Stomach smooth muscle (tissue), 2 donors: ENCODE measurements around the gene AKAP13.

Experiments
- H3K27ac ChIP-seq: one replicate; pipeline ENCODE4 v1.7.0; 2013; ENCODE audit warnings: mild to moderate bottlenecking, low read length, inconsistent platforms
- H3K27me3 ChIP-seq, 2 donors: one replicate each; pipeline ENCODE4 v1.7.0; 2013; ENCODE audit warnings: low read length in 2 of 2; ENCODE audit not compliant: insufficient read depth in 2 of 2, control insufficient read depth in 1 of 2
- H3K36me3 ChIP-seq, 2 donors: one replicate each; pipeline ENCODE4 v1.7.0; 2013; ENCODE audit warnings: low read length in 2 of 2; ENCODE audit not compliant: control insufficient read depth in 2 of 2, insufficient read depth in 2 of 2
- H3K4me1 ChIP-seq: one replicate; pipeline ENCODE4 v1.7.0; 2013; ENCODE audit warnings: low read length; ENCODE audit not compliant: control insufficient read depth, insufficient read depth
- H3K4me3 ChIP-seq, 2 donors: one replicate each; pipeline ENCODE4 v1.7.0; 2013; ENCODE audit warnings: low read length in 2 of 2
- H3K9ac ChIP-seq, 2 donors: one replicate each; pipeline ENCODE4 v1.7.0; 2013; ENCODE audit warnings: low read length in 2 of 2, mild to moderate bottlenecking in 1 of 2
- H3K9me3 ChIP-seq, 2 donors: one replicate each; pipeline ENCODE4 v1.7.0; 2013; ENCODE audit warnings: low read length in 2 of 2; ENCODE audit not compliant: control insufficient read depth in 2 of 2
- donor health status: healthy.
- donor health status: Pancreatic carcinoma.

Gene AKAP13

DNA sequence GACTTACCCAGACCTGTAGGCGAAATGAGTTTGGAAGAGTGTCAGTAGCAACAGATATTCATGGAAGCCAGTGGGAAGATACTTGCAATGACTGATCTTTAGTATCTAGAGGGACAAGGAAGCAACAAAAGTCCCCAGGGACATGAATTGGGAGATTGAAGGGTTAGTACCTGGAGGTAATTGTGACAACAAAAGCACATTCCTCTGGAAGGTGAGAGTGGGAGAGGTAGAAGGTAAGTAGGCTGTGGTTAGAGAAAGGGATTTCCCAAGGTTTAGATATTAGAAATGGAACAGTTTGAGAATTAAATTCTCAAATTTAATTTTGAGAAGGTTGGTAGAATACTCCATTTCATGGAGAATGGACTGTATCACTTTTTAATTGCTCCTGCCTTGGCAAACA lies 191.4 kb downstream of the AKAP13 start:
- Histone ChIP-seq H3K9ac (no peak overlapping the region), H3K4me1 (no peaks in the 10 kb centered on the region), H3K4me3 (no peak overlapping the region), H3K36me3 (no peaks in the 10 kb centered on the region), H3K9me3 (no peaks in the 10 kb centered on the region), H3K27me3 (no peaks in the 10 kb centered on the region), H3K27ac (no peak overlapping the region)

DNA sequence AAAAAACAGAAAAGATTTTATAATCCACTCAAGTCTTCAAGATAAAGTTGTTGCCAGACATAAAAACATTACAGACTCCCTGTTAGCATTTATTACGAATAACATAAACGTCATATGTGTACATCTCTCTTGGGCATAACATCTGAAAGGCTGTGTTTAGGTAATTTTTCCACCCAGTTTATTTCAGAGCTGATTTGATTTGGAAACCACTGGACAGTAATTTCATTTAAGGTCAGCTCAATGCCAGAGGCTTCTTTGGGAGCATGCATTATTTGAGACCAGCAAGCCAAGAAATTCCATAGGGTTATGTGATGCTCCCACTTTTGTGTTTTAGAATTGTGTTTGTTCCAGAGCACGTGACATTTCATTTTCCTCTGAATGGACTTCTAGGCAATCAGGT lies 196.0 kb downstream of the AKAP13 start:
- H3K36me3 ChIP-seq = peaks cover 0 to 3% of the 10 kb centered on the region in 2 donors
- no peak overlapping the region for H3K4me3 ChIP-seq
- no peak overlapping the region for H3K9ac ChIP-seq
- no peaks in the 10 kb centered on the region for H3K27me3 ChIP-seq
- no peaks in the 10 kb centered on the region for H3K9me3 ChIP-seq
- H3K27ac ChIP-seq = no peak overlapping the region
- H3K4me1 ChIP-seq = peaks cover 25% of the 10 kb centered on the region

DNA sequence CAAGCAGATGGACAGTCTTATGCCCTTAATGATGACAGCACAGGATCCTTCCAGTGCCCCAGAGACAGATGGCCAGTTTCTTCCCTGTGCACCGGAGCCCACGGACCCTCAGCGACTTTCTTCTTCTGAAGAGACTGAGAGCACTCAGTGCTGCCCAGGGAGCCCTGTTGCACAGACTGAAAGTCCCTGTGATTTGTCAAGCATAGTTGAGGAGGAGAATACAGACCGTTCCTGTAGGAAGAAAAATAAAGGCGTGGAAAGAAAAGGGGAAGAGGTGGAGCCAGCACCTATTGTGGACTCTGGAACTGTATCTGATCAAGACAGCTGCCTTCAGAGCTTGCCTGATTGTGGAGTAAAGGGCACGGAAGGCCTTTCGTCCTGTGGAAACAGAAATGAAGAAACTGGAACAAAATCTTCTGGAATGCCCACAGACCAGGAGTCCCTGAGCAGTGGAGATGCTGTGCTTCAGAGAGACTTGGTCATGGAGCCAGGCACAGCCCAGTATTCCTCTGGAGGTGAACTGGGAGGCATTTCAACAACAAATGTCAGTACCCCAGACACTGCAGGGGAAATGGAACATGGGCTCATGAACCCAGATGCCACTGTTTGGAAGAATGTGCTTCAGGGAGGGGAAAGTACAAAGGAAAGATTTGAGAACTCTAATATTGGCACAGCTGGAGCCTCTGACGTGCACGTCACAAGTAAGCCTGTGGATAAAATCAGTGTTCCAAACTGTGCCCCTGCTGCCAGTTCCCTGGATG lies 198.7 kb downstream of the AKAP13 start:
- peaks cover 37% of the 10 kb centered on the region for H3K4me1 ChIP-seq
- no peaks in the 10 kb centered on the region for H3K27me3 ChIP-seq
- H3K9ac ChIP-seq = peak overlapping the region in 1 of 2 donors; percentile 68
- H3K9me3 ChIP-seq = no peaks in the 10 kb centered on the region
- peak overlapping the region; percentile 91 for H3K27ac ChIP-seq
- peaks cover 0 to 5% of the 10 kb centered on the region in 2 donors for H3K36me3 ChIP-seq
- H3K4me3 ChIP-seq = peak overlapping the region; percentile 12 to 54

DNA sequence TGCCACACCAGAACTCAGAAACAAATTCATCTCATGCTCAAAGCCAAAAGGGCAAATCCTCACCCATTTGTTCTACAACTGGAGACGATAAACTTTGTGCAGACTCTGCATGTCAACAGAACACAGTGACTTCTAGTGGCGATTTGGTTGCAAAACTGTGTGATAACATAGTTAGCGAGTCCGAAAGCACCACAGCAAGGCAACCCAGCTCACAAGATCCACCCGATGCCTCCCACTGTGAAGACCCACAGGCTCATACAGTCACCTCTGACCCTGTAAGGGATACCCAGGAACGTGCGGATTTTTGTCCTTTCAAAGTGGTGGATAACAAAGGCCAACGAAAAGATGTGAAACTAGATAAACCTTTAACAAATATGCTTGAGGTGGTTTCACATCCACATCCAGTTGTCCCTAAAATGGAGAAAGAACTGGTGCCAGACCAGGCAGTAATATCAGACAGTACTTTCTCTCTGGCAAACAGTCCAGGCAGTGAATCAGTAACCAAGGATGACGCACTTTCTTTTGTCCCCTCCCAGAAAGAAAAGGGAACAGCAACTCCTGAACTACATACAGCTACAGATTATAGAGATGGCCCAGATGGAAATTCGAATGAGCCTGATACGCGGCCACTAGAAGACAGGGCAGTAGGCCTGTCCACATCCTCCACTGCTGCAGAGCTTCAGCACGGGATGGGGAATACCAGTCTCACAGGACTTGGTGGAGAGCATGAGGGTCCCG lies 199.7 kb downstream of the AKAP13 start:
- Histone ChIP-seq H3K27ac (peak overlapping the region; percentile 91), H3K36me3 (peaks cover 0 to 5% of the 10 kb centered on the region in 2 donors), H3K9me3 (no peaks in the 10 kb centered on the region), H3K9ac (peak overlapping the region; percentile 10 to 22), H3K27me3 (no peaks in the 10 kb centered on the region), H3K4me3 (peak overlapping the region; percentile 12 to 54), H3K4me1 (peaks cover 40% of the 10 kb centered on the region)

DNA sequence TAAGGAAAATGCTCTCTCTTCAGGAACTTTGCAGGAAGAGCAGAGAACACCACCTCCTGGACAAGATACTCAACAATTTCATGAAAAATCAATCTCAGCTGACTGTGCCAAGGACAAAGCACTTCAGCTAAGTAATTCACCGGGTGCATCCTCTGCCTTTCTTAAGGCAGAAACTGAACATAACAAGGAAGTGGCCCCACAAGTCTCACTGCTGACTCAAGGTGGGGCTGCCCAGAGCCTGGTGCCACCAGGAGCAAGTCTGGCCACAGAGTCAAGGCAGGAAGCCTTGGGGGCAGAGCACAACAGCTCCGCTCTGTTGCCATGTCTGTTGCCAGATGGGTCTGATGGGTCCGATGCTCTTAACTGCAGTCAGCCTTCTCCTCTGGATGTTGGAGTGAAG lies 200.5 kb downstream of the AKAP13 start:
- peak overlapping the region; percentile 9 to 54 for H3K4me3 ChIP-seq
- peaks cover 0 to 5% of the 10 kb centered on the region in 2 donors for H3K36me3 ChIP-seq
- H3K27me3 ChIP-seq = no peaks in the 10 kb centered on the region
- peaks cover 40% of the 10 kb centered on the region for H3K4me1 ChIP-seq
- H3K27ac ChIP-seq = peak overlapping the region; percentile 91
- peak overlapping the region in 1 of 2 donors; percentile 10 for H3K9ac ChIP-seq
- no peaks in the 10 kb centered on the region for H3K9me3 ChIP-seq

DNA sequence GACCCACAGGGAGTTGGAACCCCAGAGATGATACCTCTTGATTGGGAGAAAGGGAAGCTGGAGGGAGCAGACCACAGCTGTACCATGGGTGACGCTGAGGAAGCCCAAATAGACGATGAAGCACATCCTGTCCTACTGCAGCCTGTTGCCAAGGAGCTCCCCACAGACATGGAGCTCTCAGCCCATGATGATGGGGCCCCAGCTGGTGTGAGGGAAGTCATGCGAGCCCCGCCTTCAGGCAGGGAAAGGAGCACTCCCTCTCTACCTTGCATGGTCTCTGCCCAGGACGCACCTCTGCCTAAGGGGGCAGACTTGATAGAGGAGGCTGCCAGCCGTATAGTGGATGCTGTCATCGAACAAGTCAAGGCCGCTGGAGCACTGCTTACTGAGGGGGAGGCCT lies 201.1 kb downstream of the AKAP13 start:
- H3K9ac ChIP-seq = peak overlapping the region; percentile 7 to 34
- H3K4me1 ChIP-seq = peaks cover 40% of the 10 kb centered on the region
- H3K4me3 ChIP-seq = peak overlapping the region in 1 of 2 donors; percentile 71
- H3K27me3 ChIP-seq = no peaks in the 10 kb centered on the region
- peaks cover 0 to 5% of the 10 kb centered on the region in 2 donors for H3K36me3 ChIP-seq
- no peaks in the 10 kb centered on the region for H3K9me3 ChIP-seq
- peak overlapping the region; percentile 91 for H3K27ac ChIP-seq

DNA sequence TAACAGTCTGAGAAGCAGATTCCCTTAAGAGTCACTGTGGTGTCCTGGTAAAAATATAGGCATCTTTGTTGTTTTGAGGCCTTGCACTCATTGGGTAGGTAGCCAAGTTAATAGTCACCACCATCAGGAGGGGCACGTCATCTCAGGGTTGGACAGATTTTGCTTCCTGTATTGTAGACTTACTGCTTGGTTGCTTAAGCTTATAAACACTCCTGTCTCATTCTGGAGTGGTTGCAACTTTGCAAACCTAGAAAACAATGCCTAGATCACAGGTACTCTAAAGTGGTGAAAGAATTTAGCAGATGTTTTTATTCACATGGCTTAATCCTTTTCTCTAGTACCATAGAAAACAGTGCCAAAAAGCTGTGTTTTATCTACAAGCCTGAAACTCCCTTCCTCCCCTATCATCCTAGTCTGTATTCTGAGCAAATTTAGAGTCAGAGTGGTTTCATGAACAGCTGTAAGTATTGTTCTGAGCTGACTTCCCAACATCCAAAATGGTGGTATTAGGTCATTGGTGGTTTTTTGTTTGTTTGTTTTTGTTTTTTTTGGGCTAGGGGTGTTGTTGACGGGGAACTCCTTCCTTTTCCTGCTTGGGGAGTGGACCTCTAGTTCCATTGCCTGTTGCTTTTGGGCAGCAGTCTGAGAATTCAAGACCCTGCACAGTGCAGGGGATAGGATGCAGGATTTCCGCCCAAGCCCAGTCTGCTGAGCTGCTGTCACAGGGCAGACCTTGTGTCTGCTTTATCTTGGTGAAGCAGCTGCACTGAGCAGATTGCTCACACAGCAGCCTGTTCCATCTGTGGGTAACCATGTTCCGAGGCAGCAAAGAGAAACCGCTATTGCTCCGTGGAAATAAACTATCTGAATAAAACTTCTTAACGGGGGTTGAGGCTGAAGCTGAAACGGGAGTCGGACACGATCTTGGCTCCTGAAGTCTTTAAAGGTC lies 202.0 kb downstream of the AKAP13 start:
- H3K27me3 ChIP-seq = no peaks in the 10 kb centered on the region
- peaks cover 40% of the 10 kb centered on the region for H3K4me1 ChIP-seq
- H3K9me3 ChIP-seq = no peaks in the 10 kb centered on the region
- H3K27ac ChIP-seq = peak overlapping the region; percentile 91
- peaks cover 3 to 5% of the 10 kb centered on the region in 2 donors for H3K36me3 ChIP-seq
- H3K4me3 ChIP-seq = peak overlapping the region; percentile 57 to 71
- H3K9ac ChIP-seq = peak overlapping the region; percentile 66 to 69

DNA sequence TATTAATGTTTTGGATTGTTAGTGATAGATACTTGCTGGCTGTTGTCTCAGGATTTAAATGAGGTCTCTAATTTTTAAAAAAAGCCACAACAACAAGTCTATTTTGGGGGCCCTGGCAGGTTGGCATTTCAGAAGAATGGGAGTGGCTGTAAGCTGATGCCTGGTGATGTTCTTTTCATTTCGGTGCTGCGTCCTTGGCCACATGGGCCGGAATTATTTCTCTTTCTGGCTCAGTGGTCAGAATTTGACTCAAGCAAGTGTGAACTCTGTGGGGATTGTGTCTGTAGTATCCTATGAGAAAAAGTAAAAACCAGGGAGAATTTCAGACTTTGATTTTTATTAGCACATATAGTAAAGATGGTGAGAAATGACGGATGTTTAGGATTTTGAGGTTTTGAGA lies 203.0 kb downstream of the AKAP13 start:
- H3K4me3 ChIP-seq = peak overlapping the region; percentile 57 to 71
- H3K4me1 ChIP-seq = peaks cover 40% of the 10 kb centered on the region
- H3K9me3 ChIP-seq = no peaks in the 10 kb centered on the region
- H3K36me3 ChIP-seq = peaks cover 3 to 5% of the 10 kb centered on the region in 2 donors
- peak overlapping the region; percentile 22 to 69 for H3K9ac ChIP-seq
- no peaks in the 10 kb centered on the region for H3K27me3 ChIP-seq
- peak overlapping the region; percentile 91 for H3K27ac ChIP-seq

DNA sequence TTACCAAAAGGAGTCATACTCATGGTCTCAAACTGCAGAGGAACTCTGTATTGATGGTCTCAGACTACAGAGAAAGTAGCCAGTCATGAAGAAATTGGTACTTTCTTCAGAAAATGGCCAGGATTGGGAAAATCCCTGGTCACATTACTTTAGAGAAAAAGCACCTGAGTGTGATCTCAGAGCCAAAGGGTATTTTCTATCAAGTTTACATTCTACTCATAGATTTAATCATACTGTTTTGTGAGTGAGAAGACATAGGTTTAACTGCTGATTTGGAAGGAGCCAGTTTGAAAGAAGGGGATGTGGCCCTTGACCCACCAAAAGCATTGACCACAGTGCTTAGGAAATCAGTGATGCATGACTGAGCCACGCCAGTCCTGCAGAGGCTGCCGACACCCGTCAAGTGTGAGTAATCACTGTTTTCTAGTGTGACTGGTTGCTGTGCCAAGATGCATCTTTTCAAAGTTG lies 203.6 kb downstream of the AKAP13 start:
- H3K9me3 ChIP-seq = no peaks in the 10 kb centered on the region
- no peaks in the 10 kb centered on the region for H3K27me3 ChIP-seq
- H3K4me1 ChIP-seq = peaks cover 38% of the 10 kb centered on the region
- peak overlapping the region; percentile 22 to 69 for H3K9ac ChIP-seq
- H3K4me3 ChIP-seq = peak overlapping the region; percentile 57 to 71
- peaks cover 3 to 5% of the 10 kb centered on the region in 2 donors for H3K36me3 ChIP-seq
- peak overlapping the region; percentile 91 for H3K27ac ChIP-seq

DNA sequence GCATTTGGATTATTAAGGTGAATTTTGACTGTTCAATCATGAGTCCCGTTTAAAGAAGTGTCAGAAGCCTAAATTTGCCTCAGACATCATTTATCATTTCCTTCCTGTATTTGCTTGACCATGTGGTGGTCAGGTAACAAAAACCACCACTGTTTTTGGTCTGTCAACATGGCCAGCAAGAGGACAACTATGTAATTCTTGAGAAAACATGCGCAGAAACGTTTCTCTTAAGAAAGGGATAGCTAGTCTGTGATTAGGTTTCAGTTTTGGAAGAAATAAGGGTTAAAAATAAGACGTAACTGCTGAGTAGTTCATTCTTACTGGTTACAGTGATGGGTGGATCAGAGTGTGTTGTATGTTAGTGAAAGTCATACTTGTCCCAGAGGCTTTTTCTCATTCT lies 204.5 kb downstream of the AKAP13 start:
- Histone ChIP-seq H3K4me3 (no peak overlapping the region), H3K36me3 (peaks cover 3 to 5% of the 10 kb centered on the region in 2 donors), H3K9me3 (no peaks in the 10 kb centered on the region), H3K27me3 (no peaks in the 10 kb centered on the region), H3K4me1 (peaks cover 30% of the 10 kb centered on the region), H3K27ac (no peak overlapping the region), H3K9ac (no peak overlapping the region)
